Vagina (tissue), 2 donors: ENCODE measurements around the gene TMEM196.

ENCODE experiments used
- CTCF ChIP-seq, 3 experiments: fragments of 450-650 bp in 2 of 3; fragments of 200-600 bp in 1 of 3; sonication (generic) in 1 of 3; IDR thresholded peaks; one replicate each; pipeline ENCODE4 v1.5.1; 2017 to 2019; ENCODE audit warnings: antibody characterized with exemption in 3 of 3, mild to moderate bottlenecking in 2 of 3, moderate library complexity in 2 of 3
- POLR2A ChIP-seq, 2 donors: fragments of 450-650 bp; IDR thresholded peaks; one replicate each; pipeline ENCODE4 v1.6.1; 2017; ENCODE audit warnings: antibody characterized with exemption in 2 of 2, mild to moderate bottlenecking in 2 of 2, moderate library complexity in 2 of 2
- POLR2AphosphoS5 ChIP-seq, 2 donors: sonication (generic); formaldehyde crosslinking; IDR thresholded peaks; one replicate each; pipeline ENCODE4 v1.9.0; 2017; ENCODE audit warnings: antibody characterized with exemption in 2 of 2, mild to moderate bottlenecking in 2 of 2, low read depth in 1 of 2; ENCODE audit not compliant: insufficient read depth in 1 of 2

GRCh38 chr7:19709249-19709578 is 64.2 kb downstream of the TMEM196 start:
- TF ChIP-seq CTCF (IDR thresholded peaks at IDR 0.05) (no peak), POLR2A (IDR thresholded peaks at IDR 0.05) (no peak), POLR2AphosphoS5 (IDR thresholded peaks at IDR 0.05; ENCODE audit: insufficient read depth in 1 of 2, low read depth in 1 of 2) (no peak)
